ENCODE measurements around the gene TBC1D3K. TPM values are rescaled to one million over a fixed set of nuclear protein-coding genes. Genes with fewer than 3 reads are reported as not detected.
A peak's percentile ranks its signal among the peaks of the same experiment; 100 is the strongest.
"Not testable (repeated sequence)": the region's sequence is repeated elsewhere in the genome, so short reads cannot be mapped to it uniquely, and the experiment has no call there.

TBC1D3K gene
- not detected for total RNA-seq

GRCh38 chr17:37924115-37924514, at the start of gene TBC1D3K:
Gene TBC1D3K, plus strand, starts transcription at chr17:37924415. Its CDS starts 1,585 bp downstream, at chr17:37926000.
- H3K4me3 Mint-ChIP-seq; H3K27me3 Mint-ChIP-seq; H3K27ac Mint-ChIP-seq; H3K4me1 Mint-ChIP-seq; DNase-seq; ATAC-seq; CTCF ChIA-PET; H3K36me3 Mint-ChIP-seq; H3K9me3 Mint-ChIP-seq (ENCODE audit: low read depth): not testable (repeated sequence)

GRCh38 chr17:37884516-37884915, 39.7 kb upstream of the TBC1D3K start:
- Mint-ChIP-seq H3K27ac (peak overlapping the region; percentile 6), H3K27me3 (peaks cover 5% of the 10 kb centered on the region), H3K36me3 (no peaks in the 10 kb centered on the region), H3K9me3 (ENCODE audit: low read depth) (peaks cover 6% of the 10 kb centered on the region), H3K4me1 (peaks cover 14% of the 10 kb centered on the region), H3K4me3 (peak overlapping the region; percentile 37)
- ATAC-seq (no peak), DNase-seq (peak; percentile 44)
- CTCF ChIA-PET: no interaction called here

GRCh38 chr17:37885136-37885535, 39.1 kb upstream of the TBC1D3K start:
- no peak for ATAC-seq
- CTCF ChIA-PET: no interaction called here
- no peaks in the 10 kb centered on the region for H3K36me3 Mint-ChIP-seq

GRCh38 chr17:37888881-37889280, 35.3 kb upstream of the TBC1D3K start:
- Mint-ChIP-seq H3K4me3 (no peak overlapping the region), H3K27ac (no peak overlapping the region), H3K36me3 (no peaks in the 10 kb centered on the region), H3K27me3 (peaks cover 7% of the 10 kb centered on the region), H3K4me1 (peaks cover 13% of the 10 kb centered on the region), H3K9me3 (ENCODE audit: low read depth) (peaks cover 6% of the 10 kb centered on the region)
- ATAC-seq (no peak), DNase-seq (no peak)
- CTCF ChIA-PET: interaction anchor here (0.6 kb wide), 1 partner anchor 495 kb away, joined by 3 read pairs; no protein-coding TSS in a partner anchor

More at GRCh38 chr17:37885136-37885535, 39.1 kb upstream of the TBC1D3K start:
- Mint-ChIP-seq H3K27ac (no peak overlapping the region), H3K9me3 (ENCODE audit: low read depth) (peaks cover 6% of the 10 kb centered on the region), H3K4me1 (peaks cover 14% of the 10 kb centered on the region), H3K27me3 (peaks cover 9% of the 10 kb centered on the region), H3K4me3 (no peak overlapping the region)
- no peak for DNase-seq

DNA sequence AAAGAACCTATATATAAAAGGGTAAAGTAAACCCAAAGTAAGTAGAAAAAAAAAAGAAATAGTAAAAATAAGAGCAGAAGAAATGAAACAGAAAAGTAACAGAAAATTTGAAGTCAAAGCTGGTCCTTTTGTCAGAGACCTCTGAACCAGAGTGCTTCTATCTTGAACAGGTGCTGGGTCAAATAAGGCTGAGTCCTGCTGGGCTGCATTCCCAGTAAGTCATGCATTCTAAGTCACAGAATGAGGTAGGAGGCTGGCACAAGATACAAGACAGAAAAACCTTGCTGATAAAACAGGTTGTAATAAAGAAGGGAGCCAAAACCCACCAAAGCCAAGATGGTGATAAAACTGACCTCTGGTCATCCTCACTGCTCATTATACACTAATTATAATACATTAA, 27.3 kb upstream of the TBC1D3K start:
- CTCF ChIA-PET; H3K4me1 Mint-ChIP-seq; ATAC-seq; H3K9me3 Mint-ChIP-seq (ENCODE audit: low read depth); H3K36me3 Mint-ChIP-seq; H3K27me3 Mint-ChIP-seq; DNase-seq; H3K4me3 Mint-ChIP-seq; H3K27ac Mint-ChIP-seq: not testable (repeated sequence)

Other genes starting within 250 kb of the TBC1D3K start
- gene HNF1B, start 179.4 kb upstream of the TBC1D3K start, total RNA-seq: 1 to 10 TPM in 1 of 2 experiments, not detected in 1; 1.9 TPM
- gene TBC1D3L, start 64.6 kb downstream of the TBC1D3K start, total RNA-seq: 10 to 100 TPM; 10.1 to 13.4 TPM
- gene TBC1D3D, start 79.6 kb downstream of the TBC1D3K start, total RNA-seq: 1 to 10 TPM; 2.7 TPM
- gene TBC1D3C, start 144.2 kb downstream of the TBC1D3K start, total RNA-seq: not detected
- gene TBC1D3E, start 203.5 kb downstream of the TBC1D3K start, total RNA-seq: not detected